Bronchial epithelial cell (primary cell): ENCODE results near the gene C16orf92. TPM values are rescaled to one million over a fixed set of nuclear protein-coding genes. Genes with fewer than 3 reads are reported as not detected.

Experiments used
- DNase-seq: peaks from one replicate; pipeline ENCODE4 v3.0.0-alpha.2; 2010; ENCODE audit warnings: low read depth
- FAIRE-seq: peaks from 2 replicates; lab custom pipeline; 2011; peaks lifted over from hg19 to GRCh38; lab: Jason Lieb, UNC
- H3K27me3 ChIP-seq: 2 replicates; pipeline ENCODE4 v1.5.1; 2011; ENCODE audit warnings: low read length; ENCODE audit not compliant: control insufficient read depth, insufficient read depth
- H3K36me3 ChIP-seq: 2 replicates; pipeline ENCODE4 v1.5.1; 2011; ENCODE audit warnings: low read length; ENCODE audit not compliant: control insufficient read depth, insufficient read depth
- H3K4me3 ChIP-seq: 2 replicates; pipeline ENCODE4 v1.5.1; 2011; ENCODE audit warnings: mild to moderate bottlenecking, low read depth, low read length, control low read depth
- total RNA-seq: library from RNA; depleted of rRNA; stranded (reverse); fragments of >200 nt; gene quantifications from 2 replicates; pipeline ENCODE4 v1.2.1, GENCODE V29; 2014
- TF ChIP-seq, protein P1 (sequence below): IDR thresholded peaks from 2 replicates; pipeline ENCODE4 v1.5.1; 2011; ENCODE audit warnings: mild to moderate bottlenecking, moderate library complexity, low read length, control low read depth, inconsistent platforms; ENCODE audit not compliant: insufficient read depth, severe bottlenecking

C16orf92 gene
- total RNA-seq, 1 donor from 2014 or later: not detected

- FAIRE-seq (no peak), DNase-seq (no peak)
- TF ChIP-seq, protein P1, sequence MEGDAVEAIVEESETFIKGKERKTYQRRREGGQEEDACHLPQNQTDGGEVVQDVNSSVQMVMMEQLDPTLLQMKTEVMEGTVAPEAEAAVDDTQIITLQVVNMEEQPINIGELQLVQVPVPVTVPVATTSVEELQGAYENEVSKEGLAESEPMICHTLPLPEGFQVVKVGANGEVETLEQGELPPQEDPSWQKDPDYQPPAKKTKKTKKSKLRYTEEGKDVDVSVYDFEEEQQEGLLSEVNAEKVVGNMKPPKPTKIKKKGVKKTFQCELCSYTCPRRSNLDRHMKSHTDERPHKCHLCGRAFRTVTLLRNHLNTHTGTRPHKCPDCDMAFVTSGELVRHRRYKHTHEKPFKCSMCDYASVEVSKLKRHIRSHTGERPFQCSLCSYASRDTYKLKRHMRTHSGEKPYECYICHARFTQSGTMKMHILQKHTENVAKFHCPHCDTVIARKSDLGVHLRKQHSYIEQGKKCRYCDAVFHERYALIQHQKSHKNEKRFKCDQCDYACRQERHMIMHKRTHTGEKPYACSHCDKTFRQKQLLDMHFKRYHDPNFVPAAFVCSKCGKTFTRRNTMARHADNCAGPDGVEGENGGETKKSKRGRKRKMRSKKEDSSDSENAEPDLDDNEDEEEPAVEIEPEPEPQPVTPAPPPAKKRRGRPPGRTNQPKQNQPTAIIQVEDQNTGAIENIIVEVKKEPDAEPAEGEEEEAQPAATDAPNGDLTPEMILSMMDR: no peak
- H3K4me3 ChIP-seq: no peak overlapping the region
- peaks cover 47% of the 10 kb centered on the region for H3K36me3 ChIP-seq
- H3K27me3 ChIP-seq: no peaks in the 10 kb centered on the region
These were observed 38.7 kb upstream of the C16orf92 start for GRCh38 chr16:29984137-29984763.

DNA sequence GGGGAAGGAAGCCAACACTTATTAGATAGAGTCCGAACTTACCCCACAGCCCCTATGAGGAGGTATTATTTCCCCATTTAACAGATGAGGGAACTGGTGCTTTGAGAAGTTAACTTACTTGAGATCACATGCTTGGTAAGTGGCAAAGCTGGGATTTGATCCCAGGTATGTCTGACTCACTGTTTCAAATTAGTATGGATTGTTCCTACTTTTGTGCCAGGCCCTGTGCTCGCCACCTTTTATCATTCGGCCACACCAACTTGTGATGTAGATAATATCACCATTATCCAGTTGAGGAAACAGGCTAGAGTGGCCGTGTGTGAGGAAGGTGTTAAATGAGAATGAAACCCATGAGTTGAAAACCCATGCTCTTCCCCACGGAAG is 38.2 kb upstream of the C16orf92 start:
- Histone ChIP-seq H3K36me3 (peaks cover 49% of the 10 kb centered on the region), H3K4me3 (no peak overlapping the region), H3K27me3 (no peaks in the 10 kb centered on the region)
- DNase-seq (no peak), FAIRE-seq (no peak)
- TF ChIP-seq, protein P1: no peak

GRCh38 chr16:29985271-29985811 is 37.7 kb upstream of the C16orf92 start:
- no peaks in the 10 kb centered on the region for H3K27me3 ChIP-seq
- peaks cover 45% of the 10 kb centered on the region for H3K36me3 ChIP-seq
- no peak overlapping the region for H3K4me3 ChIP-seq
- FAIRE-seq: no peak
- TF ChIP-seq, protein P1: no peak
- DNase-seq: no peak

GRCh38 chr16:29986231-29986630 is 36.8 kb upstream of the C16orf92 start:
- Histone ChIP-seq H3K36me3 (peaks cover 47% of the 10 kb centered on the region), H3K4me3 (no peak overlapping the region), H3K27me3 (no peaks in the 10 kb centered on the region)
- TF ChIP-seq, protein P1: no peak
- FAIRE-seq (no peak), DNase-seq (no peak)

DNA sequence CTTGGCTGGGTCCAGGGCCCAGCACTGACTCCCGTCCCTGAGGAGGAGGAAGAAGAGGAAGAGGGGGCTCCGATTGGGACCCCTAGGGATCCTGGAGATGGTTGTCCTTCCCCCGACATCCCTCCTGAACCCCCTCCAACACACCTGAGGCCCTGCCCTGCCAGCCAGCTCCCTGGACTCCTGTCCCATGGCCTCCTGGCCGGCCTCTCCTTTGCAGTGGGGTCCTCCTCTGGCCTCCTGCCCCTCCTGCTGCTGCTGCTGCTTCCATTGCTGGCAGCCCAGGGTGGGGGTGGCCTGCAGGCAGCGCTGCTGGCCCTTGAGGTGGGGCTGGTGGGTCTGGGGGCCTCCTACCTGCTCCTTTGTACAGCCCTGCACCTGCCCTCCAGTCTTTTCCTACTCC is 36.1 kb upstream of the C16orf92 start:
- no peak for FAIRE-seq
- TF ChIP-seq, protein P1: no peak
- no peak overlapping the region for H3K4me3 ChIP-seq
- H3K36me3 ChIP-seq: peaks cover 48% of the 10 kb centered on the region
- DNase-seq: no peak
- no peaks in the 10 kb centered on the region for H3K27me3 ChIP-seq
